A673 (cell line): ENCODE results near the gene NKD2. TPM values are rescaled to one million over a fixed set of nuclear protein-coding genes. Genes with fewer than 3 reads are reported as not detected.

ENCODE experiments used
- BruUV-seq: library from RNA; stranded (reverse); fragments of 400-500 nt; replicated peaks from 2 replicates; lab custom pipeline; 2021; lab: Mats Ljungman, UMichigan
- CTCF ChIA-PET: fragments of 300-600 bp; sonication (Branson Sonifier 250); formaldehyde crosslinking; loops from one replicate; lab custom pipeline; 2022; ENCODE audit warnings: antibody characterized with exemption; lab: Charles Lee
- POLR2A ChIA-PET: fragments of 300-600 bp; sonication (Branson Sonifier 250); formaldehyde crosslinking; loops from one replicate; lab custom pipeline; 2022; ENCODE audit warnings: antibody characterized with exemption; ENCODE audit not compliant: low non-redundant PET; lab: Charles Lee
- DNase-seq: peaks from one replicate; pipeline ENCODE4 v3.0.0-alpha.2; 2015; ENCODE audit warnings: low spot score
- H3K27ac ChIP-seq: fragments of 200-600 bp; sonication (generic); 2 replicates; pipeline ENCODE4 v1.5.1; 2016; ENCODE audit warnings: mixed run types, low read depth, mild to moderate bottlenecking, mixed read lengths, antibody characterized with exemption, low read length; ENCODE audit not compliant: poor library complexity, severe bottlenecking
- H3K27me3 ChIP-seq: fragments of 200-600 bp; sonication (generic); replicated peaks from 2 replicates; pipeline ENCODE4 v1.6.1; 2017; ENCODE audit warnings: mixed run types, low read depth, mild to moderate bottlenecking, mixed read lengths, antibody characterized with exemption, low read length; ENCODE audit not compliant: insufficient read depth, poor library complexity
- H3K36me3 ChIP-seq: fragments of 200-600 bp; sonication (generic); 2 replicates; pipeline ENCODE4 v1.6.1; 2016; ENCODE audit warnings: mixed run types, mild to moderate bottlenecking, mixed read lengths, antibody characterized with exemption, low read length; ENCODE audit not compliant: insufficient read depth, poor library complexity, severe bottlenecking
- H3K4me1 ChIP-seq: fragments of 200-600 bp; sonication (generic); 2 replicates; pipeline ENCODE4 v1.6.1; 2017; ENCODE audit warnings: mixed run types, mild to moderate bottlenecking, mixed read lengths, antibody characterized with exemption, low read length; ENCODE audit not compliant: insufficient read depth, poor library complexity, severe bottlenecking
- H3K4me3 ChIP-seq: fragments of 200-600 bp; sonication (generic); 2 replicates; pipeline ENCODE4 v1.5.1; 2016; ENCODE audit warnings: low read depth, mixed run types, mild to moderate bottlenecking, mixed read lengths, low read length; ENCODE audit not compliant: poor library complexity, severe bottlenecking
- H3K9me3 ChIP-seq: fragments of 200-600 bp; sonication (generic); 2 replicates; pipeline ENCODE4 v1.6.1; 2016; ENCODE audit warnings: mixed run types, low read depth, mild to moderate bottlenecking, mixed read lengths, antibody characterized with exemption, low read length; ENCODE audit not compliant: poor library complexity, severe bottlenecking
- CTCF ChIP-seq: fragments of 300-800, 200-600 bp; sonication (generic); conservative IDR thresholded peaks from 2 replicates; pipeline ENCODE4 v1.5.1; 2017; ENCODE audit warnings: low read depth, mild to moderate bottlenecking, antibody characterized with exemption, low read length, moderate library complexity, mixed read lengths
- EZH2 ChIP-seq: fragments of 200-600 bp; sonication (generic); IDR thresholded peaks from 2 replicates; pipeline ENCODE4 v1.6.1; 2017; ENCODE audit warnings: borderline replicate concordance, low read depth, mild to moderate bottlenecking, mixed read lengths, antibody characterized with exemption, low read length; ENCODE audit not compliant: poor library complexity, severe bottlenecking
- intact Hi-C: fragments of 100-400 bp; cut with micrococcal nuclease; formaldehyde crosslinking; loops from one replicate; pipeline ENCODE4 v1.10.0; 2022; ENCODE audit not compliant: unreplicated experiment
- total RNA-seq: library from RNA; stranded (reverse); gene quantifications from 2 replicates; pipeline ENCODE4 v1.2.3, GENCODE V29; 2021

Gene NKD2
- total RNA-seq, 1 experiment from 2014 or later = 23.5 TPM

- Histone ChIP-seq H3K36me3 (no peaks in the 10 kb centered on the region), H3K9me3 (no peaks in the 10 kb centered on the region), H3K27ac (no peak overlapping the region), H3K27me3 (no peaks in the 10 kb centered on the region), H3K4me1 (no peaks in the 10 kb centered on the region), H3K4me3 (no peak overlapping the region)
- POLR2A ChIA-PET = no interaction called here
- intact Hi-C loops = no loop called here
- DNase-seq = no peak
- TF ChIP-seq EZH2 = no peak
- no peak for TF ChIP-seq CTCF
- CTCF ChIA-PET = no interaction called here
- no TSS peak for BruUV-seq
Observed at GRCh38 chr5:1062761-1063568, 54.4 kb downstream of the NKD2 start.

- Histone ChIP-seq H3K4me3 (no peak overlapping the region), H3K36me3 (no peaks in the 10 kb centered on the region), H3K27ac (no peak overlapping the region), H3K9me3 (no peaks in the 10 kb centered on the region), H3K4me1 (no peaks in the 10 kb centered on the region), H3K27me3 (no peaks in the 10 kb centered on the region)
- no TSS peak for BruUV-seq
- ChIA-PET CTCF (no interaction called here), POLR2A (no interaction called here)
- no peak for TF ChIP-seq EZH2
- TF ChIP-seq CTCF = no peak
- no peak for DNase-seq
- intact Hi-C loops = no loop called here
Observed at GRCh38 chr5:1063661-1064382, 55.2 kb downstream of the NKD2 start.

GRCh38 chr5:1064383-1065142 lies 56.0 kb downstream of the NKD2 start:
- intact Hi-C loops = no loop called here
- POLR2A ChIA-PET = no interaction called here
- no peaks in the 10 kb centered on the region for H3K9me3 ChIP-seq
- no peaks in the 10 kb centered on the region for H3K36me3 ChIP-seq
- no peaks in the 10 kb centered on the region for H3K27me3 ChIP-seq
- no peaks in the 10 kb centered on the region for H3K4me1 ChIP-seq
- no TSS peak for BruUV-seq
- TF ChIP-seq EZH2 (no peak), CTCF (no peak)
- H3K27ac ChIP-seq = no peak overlapping the region
- no peak for DNase-seq
- H3K4me3 ChIP-seq = no peak overlapping the region
- CTCF ChIA-PET = no interaction called here
